ENCODE data around the gene SLC2A3.
"Not testable (repeated sequence)": the region's sequence is repeated elsewhere in the genome, so short reads cannot be mapped to it uniquely, and the experiment has no call there.

The SLC2A3 gene

GRCh38 chr12:7966563-7966962 lies 30.6 kb upstream of the SLC2A3 start:
- no peak overlapping the region for H3K4me3 ChIP-seq (ENCODE audit: low read depth, low read length)
- H3K4me1 ChIP-seq = no peaks in the 10 kb centered on the region
- H3K4me2 ChIP-seq (ENCODE audit: low read length) = no peak overlapping the region
- no peak overlapping the region for H3K27ac ChIP-seq
- no peak overlapping the region for H2AFZ ChIP-seq
- no peak for TF ChIP-seq CTCF (IDR thresholded peaks at IDR 0.05)
- H3K79me2 ChIP-seq = no peaks in the 10 kb centered on the region
- H3K9me3 ChIP-seq (ENCODE audit: control insufficient read depth, low read length) = no peaks in the 10 kb centered on the region
- no peaks in the 10 kb centered on the region for H3K27me3 ChIP-seq (ENCODE audit: control insufficient read depth, insufficient read depth, low read length)
- H3K9ac ChIP-seq = no peak overlapping the region
- no peaks in the 10 kb centered on the region for H3K36me3 ChIP-seq (ENCODE audit: control insufficient read depth, insufficient read depth, low read length)

GRCh38 chr12:7964669-7965068 lies 28.7 kb upstream of the SLC2A3 start:
- H3K4me1 ChIP-seq; H3K4me2 ChIP-seq (ENCODE audit: low read length); H3K27me3 ChIP-seq (ENCODE audit: control insufficient read depth, insufficient read depth, low read length); H3K9ac ChIP-seq; H2AFZ ChIP-seq; H3K79me2 ChIP-seq; H3K27ac ChIP-seq; H3K4me3 ChIP-seq (ENCODE audit: low read depth, low read length); H3K9me3 ChIP-seq (ENCODE audit: control insufficient read depth, low read length); H3K36me3 ChIP-seq (ENCODE audit: control insufficient read depth, insufficient read depth, low read length): not testable (repeated sequence)

GRCh38 chr12:7961395-7962178 lies 25.6 kb upstream of the SLC2A3 start:
- H3K4me1 ChIP-seq = no peaks in the 10 kb centered on the region
- TF ChIP-seq CTCF (IDR thresholded peaks at IDR 0.05) = no peak
- H3K9me3 ChIP-seq (ENCODE audit: control insufficient read depth, low read length) = no peaks in the 10 kb centered on the region
- H3K4me2 ChIP-seq (ENCODE audit: low read length) = no peak overlapping the region
- no peaks in the 10 kb centered on the region for H3K36me3 ChIP-seq (ENCODE audit: control insufficient read depth, insufficient read depth, low read length)
- no peaks in the 10 kb centered on the region for H3K27me3 ChIP-seq (ENCODE audit: control insufficient read depth, insufficient read depth, low read length)
- H2AFZ ChIP-seq = no peak overlapping the region
- H3K79me2 ChIP-seq = no peaks in the 10 kb centered on the region
- H3K9ac ChIP-seq = no peak overlapping the region
- no peak overlapping the region for H3K4me3 ChIP-seq (ENCODE audit: low read depth, low read length)
- H3K27ac ChIP-seq = no peak overlapping the region

GRCh38 chr12:7959701-7960121 lies 23.7 kb upstream of the SLC2A3 start:
- Histone ChIP-seq H2AFZ (no peak overlapping the region), H3K27ac (no peak overlapping the region), H3K36me3 (ENCODE audit: control insufficient read depth, insufficient read depth, low read length) (no peaks in the 10 kb centered on the region), H3K79me2 (no peaks in the 10 kb centered on the region), H3K4me3 (ENCODE audit: low read depth, low read length) (no peak overlapping the region), H3K4me1 (no peaks in the 10 kb centered on the region), H3K27me3 (ENCODE audit: control insufficient read depth, insufficient read depth, low read length) (no peaks in the 10 kb centered on the region), H3K9me3 (ENCODE audit: control insufficient read depth, low read length) (no peaks in the 10 kb centered on the region), H3K9ac (no peak overlapping the region), H3K4me2 (ENCODE audit: low read length) (no peak overlapping the region)
- no peak for TF ChIP-seq CTCF (IDR thresholded peaks at IDR 0.05)

- Histone ChIP-seq H3K27me3 (ENCODE audit: control insufficient read depth, insufficient read depth, low read length) (no peaks in the 10 kb centered on the region), H3K9ac (no peak overlapping the region), H3K36me3 (ENCODE audit: control insufficient read depth, insufficient read depth, low read length) (no peaks in the 10 kb centered on the region), H3K4me1 (no peaks in the 10 kb centered on the region), H3K27ac (no peak overlapping the region), H3K4me2 (ENCODE audit: low read length) (no peak overlapping the region), H3K79me2 (no peaks in the 10 kb centered on the region), H2AFZ (no peak overlapping the region), H3K9me3 (ENCODE audit: control insufficient read depth, low read length) (no peaks in the 10 kb centered on the region), H3K4me3 (ENCODE audit: low read depth, low read length) (no peak overlapping the region)
- no peak for TF ChIP-seq CTCF (IDR thresholded peaks at IDR 0.05)
Observed at GRCh38 chr12:7959278-7959677, 23.3 kb upstream of the SLC2A3 start.

- not testable (repeated sequence) for H3K36me3 ChIP-seq (ENCODE audit: control insufficient read depth, insufficient read depth, low read length)
Observed at GRCh38 chr12:7954877-7955276, 18.9 kb upstream of the SLC2A3 start.

GRCh38 chr12:7954418-7954817 lies 18.4 kb upstream of the SLC2A3 start:
- not testable (repeated sequence) for H3K9me3 ChIP-seq (ENCODE audit: control insufficient read depth, low read length); H3K79me2 ChIP-seq; H3K9ac ChIP-seq; H3K4me2 ChIP-seq (ENCODE audit: low read length); H3K36me3 ChIP-seq (ENCODE audit: control insufficient read depth, insufficient read depth, low read length); H3K27ac ChIP-seq; H3K27me3 ChIP-seq (ENCODE audit: control insufficient read depth, insufficient read depth, low read length); H2AFZ ChIP-seq; H3K4me3 ChIP-seq (ENCODE audit: low read depth, low read length); H3K4me1 ChIP-seq

More at GRCh38 chr12:7954877-7955276, 18.9 kb upstream of the SLC2A3 start:
- H3K9me3 ChIP-seq (ENCODE audit: control insufficient read depth, low read length); H2AFZ ChIP-seq; H3K4me3 ChIP-seq (ENCODE audit: low read depth, low read length); H3K4me1 ChIP-seq; H3K27ac ChIP-seq; H3K4me2 ChIP-seq (ENCODE audit: low read length); H3K27me3 ChIP-seq (ENCODE audit: control insufficient read depth, insufficient read depth, low read length); H3K79me2 ChIP-seq; H3K9ac ChIP-seq: not testable (repeated sequence)

GRCh38 chr12:7953912-7954311 lies 17.9 kb upstream of the SLC2A3 start:
- not testable (repeated sequence) for H3K4me3 ChIP-seq (ENCODE audit: low read depth, low read length); H3K36me3 ChIP-seq (ENCODE audit: control insufficient read depth, insufficient read depth, low read length); H3K4me1 ChIP-seq

More at GRCh38 chr12:7953912-7954311, 17.9 kb upstream of the SLC2A3 start:
- not testable (repeated sequence) for H3K9ac ChIP-seq; H3K4me2 ChIP-seq (ENCODE audit: low read length); H2AFZ ChIP-seq; H3K27me3 ChIP-seq (ENCODE audit: control insufficient read depth, insufficient read depth, low read length); H3K9me3 ChIP-seq (ENCODE audit: control insufficient read depth, low read length); H3K79me2 ChIP-seq; H3K27ac ChIP-seq
